Sigmoid colon (tissue), 7 donors: ENCODE results near the gene SIN3B. TPM values are rescaled to one million over a fixed set of nuclear protein-coding genes. Genes with fewer than 3 reads are reported as not detected.

Experiments used
- DNase-seq: peaks from one replicate; pipeline ENCODE4 v3.0.0-alpha.2; 2019
- H3K27ac ChIP-seq, 4 donors: fragments of 200-600 bp; sonication (generic); one replicate each; pipeline ENCODE4 v1.5.1; 2016 to 2019; ENCODE audit warnings: mild to moderate bottlenecking in 1 of 4
- H3K27me3 ChIP-seq, 3 donors: fragments of 200-600 bp; sonication (generic); one replicate each; pipeline ENCODE4 v1.5.1; 2019; ENCODE audit warnings: mild to moderate bottlenecking in 1 of 3
- H3K36me3 ChIP-seq, 4 donors: fragments of 200-600 bp; sonication (generic); one replicate each; pipeline ENCODE4 v1.5.1; 2016 to 2019
- H3K4me1 ChIP-seq, 4 donors: fragments of 200-600 bp; sonication (generic); one replicate each; pipeline ENCODE4 v1.5.1; 2017 to 2019
- H3K4me3 ChIP-seq, 4 donors: fragments of 200-600 bp; sonication (generic); one replicate each; pipeline ENCODE4 v1.5.1; 2017 to 2019; ENCODE audit warnings: mild to moderate bottlenecking in 2 of 4, moderate library complexity in 1 of 4
- H3K9me3 ChIP-seq, 4 donors: fragments of 200-600 bp in 3 of 4; sonication (generic) in 3 of 4; one replicate each; pipeline versions ENCODE4 v1.5.1 to v1.6.1; 2013 to 2019
- EP300 ChIP-seq, 4 donors: sonication (generic); formaldehyde crosslinking; IDR thresholded peaks; one replicate each; pipeline ENCODE4 v1.6.1; 2017; ENCODE audit warnings: antibody characterized with exemption in 4 of 4
- POLR2A ChIP-seq, 2 donors: fragments of 450-650 bp; IDR thresholded peaks; one replicate each; pipeline ENCODE4 v1.6.1; 2016; ENCODE audit warnings: antibody characterized with exemption in 2 of 2, mild to moderate bottlenecking in 2 of 2, moderate library complexity in 2 of 2
- POLR2AphosphoS5 ChIP-seq, 4 donors: sonication (generic); formaldehyde crosslinking; IDR thresholded peaks; one replicate each; pipeline ENCODE4 v1.6.1; 2017; ENCODE audit warnings: antibody characterized with exemption in 4 of 4
- WGBS, 2 donors: extraction: QIAGEN DNeasy Blood & Tissue Kit; methylation state at CpG; one replicate each; pipeline ENCODE4 v1.1.7; 2013; 5-methylcytosine and 5-hydroxymethylcytosine counted together
- intact Hi-C: fragments of 100-400 bp; cut with DNase I; formaldehyde crosslinking; loops from one replicate; pipeline ENCODE4 v1.15.1; 2023
- polyA plus RNA-seq, 3 donors: library from polyadenylated mRNA; stranded (reverse); fragments of 200-250 nt; gene quantifications; one replicate each; pipeline ENCODE4 v1.2.3, GENCODE V29; 2013
- total RNA-seq, 4 donors: library from RNA; depleted of rRNA; stranded (reverse); fragments of >200 nt; gene quantifications; one replicate each; pipeline ENCODE4 v1.1.0, GENCODE V29; 2016
- TF ChIP-seq, protein P1 (sequence below), 4 experiments: fragments of 450-650 bp in 3 of 4; fragments of 200-600 bp in 1 of 4; IDR thresholded peaks; one replicate each; pipeline ENCODE4 v1.5.1; 2016 to 2019; ENCODE audit warnings: antibody characterized with exemption in 4 of 4, mild to moderate bottlenecking in 3 of 4, moderate library complexity in 2 of 4
- donor health status: healthy with polysubstance abuse.
- donor health status: Bipolar disorder and iron deficiency.
- donor health status: healthy.

The SIN3B gene
- total and polyA plus RNA-seq, 7 donors: 5.1 to 67.3 (median 24.7) TPM

DNA sequence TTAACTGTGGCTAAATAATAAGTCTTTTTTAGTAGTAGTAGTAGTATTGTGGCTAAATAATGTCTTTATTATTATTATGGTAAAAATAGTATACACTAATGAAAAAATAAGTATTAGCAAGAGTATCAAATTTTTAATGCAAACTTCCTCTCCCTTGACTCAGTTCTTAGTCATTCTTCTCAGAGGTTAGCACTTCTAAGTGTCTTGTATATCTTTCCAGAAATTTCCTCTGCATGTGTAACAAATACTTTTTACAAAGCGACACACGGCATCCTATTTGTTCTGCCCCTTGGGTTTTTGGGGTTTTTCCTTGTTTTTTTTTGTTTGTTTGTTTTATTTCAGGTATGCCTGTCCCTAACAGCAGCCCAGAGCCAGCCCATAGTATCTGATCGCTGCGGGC, 20.9 kb downstream of the SIN3B start:
- H3K4me1 ChIP-seq: no peaks in the 10 kb centered on the region
- no peak for TF ChIP-seq POLR2AphosphoS5 (IDR thresholded peaks at IDR 0.05)
- TF ChIP-seq, protein P1, sequence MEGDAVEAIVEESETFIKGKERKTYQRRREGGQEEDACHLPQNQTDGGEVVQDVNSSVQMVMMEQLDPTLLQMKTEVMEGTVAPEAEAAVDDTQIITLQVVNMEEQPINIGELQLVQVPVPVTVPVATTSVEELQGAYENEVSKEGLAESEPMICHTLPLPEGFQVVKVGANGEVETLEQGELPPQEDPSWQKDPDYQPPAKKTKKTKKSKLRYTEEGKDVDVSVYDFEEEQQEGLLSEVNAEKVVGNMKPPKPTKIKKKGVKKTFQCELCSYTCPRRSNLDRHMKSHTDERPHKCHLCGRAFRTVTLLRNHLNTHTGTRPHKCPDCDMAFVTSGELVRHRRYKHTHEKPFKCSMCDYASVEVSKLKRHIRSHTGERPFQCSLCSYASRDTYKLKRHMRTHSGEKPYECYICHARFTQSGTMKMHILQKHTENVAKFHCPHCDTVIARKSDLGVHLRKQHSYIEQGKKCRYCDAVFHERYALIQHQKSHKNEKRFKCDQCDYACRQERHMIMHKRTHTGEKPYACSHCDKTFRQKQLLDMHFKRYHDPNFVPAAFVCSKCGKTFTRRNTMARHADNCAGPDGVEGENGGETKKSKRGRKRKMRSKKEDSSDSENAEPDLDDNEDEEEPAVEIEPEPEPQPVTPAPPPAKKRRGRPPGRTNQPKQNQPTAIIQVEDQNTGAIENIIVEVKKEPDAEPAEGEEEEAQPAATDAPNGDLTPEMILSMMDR (IDR thresholded peaks at IDR 0.05): no peak
- no peak for TF ChIP-seq POLR2A (IDR thresholded peaks at IDR 0.05)
- no peak for TF ChIP-seq EP300 (IDR thresholded peaks at IDR 0.05)
- H3K27ac ChIP-seq: no peak overlapping the region
- no peaks in the 10 kb centered on the region for H3K9me3 ChIP-seq
- DNase-seq: no peak
- peaks cover 31 to 100% (median 82%) of the 10 kb centered on the region in 4 donors for H3K36me3 ChIP-seq
- no peak overlapping the region for H3K4me3 ChIP-seq
- WGBS, 2 donors: 96% methylated on average over 4 of the region's 4 CpGs
- intact Hi-C loops: no loop called here
- no peaks in the 10 kb centered on the region for H3K27me3 ChIP-seq

DNA sequence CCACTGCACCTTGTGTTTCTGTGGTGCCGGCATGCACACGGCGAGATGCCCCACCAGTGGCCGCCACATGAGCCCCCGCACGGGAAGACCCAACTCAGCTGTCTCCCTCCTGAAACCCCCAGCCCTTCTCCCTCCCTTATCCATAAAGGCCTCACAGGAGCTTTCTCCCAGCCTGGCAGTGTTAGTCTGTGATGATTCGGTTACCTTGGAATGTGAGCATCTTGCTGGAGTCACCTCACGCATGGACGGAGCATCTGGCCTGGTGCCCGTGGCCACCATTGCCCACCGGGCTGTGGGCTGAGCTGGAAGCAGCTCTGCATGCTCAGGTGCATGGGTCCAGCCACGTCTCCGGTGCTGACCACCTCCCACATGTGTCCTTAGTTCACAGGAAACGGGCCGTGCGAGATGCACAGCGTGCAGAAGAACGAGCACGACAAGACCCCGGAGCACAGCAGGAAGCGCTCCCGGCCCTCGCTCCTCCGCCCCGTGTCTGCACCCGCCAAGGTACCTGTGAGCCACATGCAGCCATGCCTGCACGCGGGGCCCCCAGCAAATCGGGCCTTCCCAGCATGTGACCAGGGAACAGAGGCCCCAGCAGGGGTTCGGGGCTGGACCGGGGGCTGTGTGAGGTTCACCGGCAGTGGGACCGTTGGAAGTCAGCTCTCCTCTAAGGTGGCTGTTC, 22.0 kb downstream of the SIN3B start:
- H3K36me3 ChIP-seq: peaks cover 34 to 100% (median 77%) of the 10 kb centered on the region in 4 donors
- H3K27ac ChIP-seq: no peak overlapping the region
- no peak overlapping the region for H3K4me3 ChIP-seq
- no peaks in the 10 kb centered on the region for H3K4me1 ChIP-seq
- H3K27me3 ChIP-seq: no peaks in the 10 kb centered on the region
- TF ChIP-seq POLR2AphosphoS5 (IDR thresholded peaks at IDR 0.05) (no peak), POLR2A (IDR thresholded peaks at IDR 0.05) (no peak), EP300 (IDR thresholded peaks at IDR 0.05) (no peak)
- TF ChIP-seq, protein P1 (IDR thresholded peaks at IDR 0.05): no peak
- H3K9me3 ChIP-seq: no peaks in the 10 kb centered on the region
- DNase-seq: no peak
- intact Hi-C loops: no loop called here
- WGBS, 2 donors: 95% methylated on average over 33 of the region's 33 CpGs

DNA sequence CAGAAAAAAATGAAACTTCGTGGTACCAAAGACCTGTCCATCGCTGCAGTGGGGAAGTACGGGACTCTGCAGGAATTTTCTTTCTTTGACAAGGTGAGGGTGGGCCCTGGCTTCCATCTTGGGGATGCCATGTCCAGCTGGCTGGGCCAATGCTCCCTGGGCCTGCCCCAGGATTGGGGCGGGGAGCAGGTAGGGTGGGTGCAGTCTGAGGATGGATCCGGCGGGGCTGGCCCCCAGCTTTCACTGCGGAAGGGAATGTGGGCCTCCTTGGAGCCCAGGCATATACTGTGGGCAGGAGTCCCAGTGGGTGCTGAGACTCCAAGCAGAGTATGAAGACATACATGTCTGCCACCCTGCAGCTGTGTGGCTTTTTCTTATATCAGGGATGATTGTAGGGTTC, 23.9 kb downstream of the SIN3B start:
- Histone ChIP-seq H3K36me3 (peaks cover 29 to 94% (median 63%) of the 10 kb centered on the region in 4 donors), H3K9me3 (no peaks in the 10 kb centered on the region), H3K27ac (no peak overlapping the region), H3K4me3 (no peak overlapping the region), H3K27me3 (no peaks in the 10 kb centered on the region), H3K4me1 (no peaks in the 10 kb centered on the region)
- intact Hi-C loops: no loop called here
- DNase-seq: no peak
- 97% methylated on average over 7 of the region's 7 CpGs for WGBS, 2 donors
- TF ChIP-seq, protein P1 (IDR thresholded peaks at IDR 0.05): no peak
- TF ChIP-seq EP300 (IDR thresholded peaks at IDR 0.05): no peak
- no peak for TF ChIP-seq POLR2A (IDR thresholded peaks at IDR 0.05)
- TF ChIP-seq POLR2AphosphoS5 (IDR thresholded peaks at IDR 0.05): no peak

DNA sequence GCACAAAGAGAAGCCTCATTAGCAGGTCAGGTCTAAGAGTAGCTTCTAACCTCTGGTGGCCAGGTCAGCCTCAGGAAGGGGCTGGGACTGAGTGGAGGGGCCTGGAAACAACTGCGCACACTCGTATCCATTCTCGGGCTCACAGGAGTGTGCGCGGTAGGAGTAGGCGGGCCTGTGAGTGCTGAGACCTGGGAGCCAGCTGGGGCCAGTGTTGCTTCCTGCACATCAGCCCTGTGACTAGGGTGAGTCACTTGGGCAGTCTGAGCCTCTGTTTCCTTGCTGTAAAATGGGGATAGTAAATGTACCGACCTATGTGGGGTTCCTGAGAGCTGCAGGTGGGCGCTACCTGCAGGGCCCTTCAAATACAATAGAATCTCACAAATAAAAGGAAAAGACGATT, 26.9 kb downstream of the SIN3B start:
- Histone ChIP-seq H3K36me3 (peaks cover 23 to 86% (median 40%) of the 10 kb centered on the region in 4 donors), H3K27ac (no peak overlapping the region), H3K9me3 (no peaks in the 10 kb centered on the region), H3K27me3 (no peaks in the 10 kb centered on the region), H3K4me1 (no peaks in the 10 kb centered on the region), H3K4me3 (no peak overlapping the region)
- intact Hi-C loops: no loop called here
- TF ChIP-seq POLR2AphosphoS5 (IDR thresholded peaks at IDR 0.05) (no peak), EP300 (IDR thresholded peaks at IDR 0.05) (no peak), POLR2A (IDR thresholded peaks at IDR 0.05) (no peak)
- TF ChIP-seq, protein P1 (IDR thresholded peaks at IDR 0.05): no peak
- DNase-seq: no peak
- 92 to 93% methylated on average over 9 of the region's 9 CpGs for WGBS, 2 donors

DNA sequence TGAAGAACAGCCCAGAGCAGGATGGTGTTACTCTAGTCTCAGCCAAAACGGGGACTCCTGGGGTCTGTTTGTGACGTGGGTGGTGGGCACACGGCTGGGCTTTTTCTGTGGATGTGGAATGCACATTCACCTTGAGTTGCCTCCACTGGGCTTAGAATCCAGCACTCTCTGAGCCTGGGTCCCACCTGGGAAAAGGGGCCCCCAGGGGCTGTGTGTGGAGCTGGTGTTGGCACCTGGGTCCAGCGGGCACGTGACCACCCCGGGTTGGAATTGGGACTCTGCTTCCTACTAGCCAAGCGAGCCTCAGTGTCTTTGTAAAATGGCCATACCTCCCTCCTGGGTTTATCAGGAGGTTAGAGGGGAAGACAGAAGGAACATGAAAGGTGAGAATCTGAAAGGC, 30.4 kb downstream of the SIN3B start:
- WGBS, 2 donors: 95 to 97% methylated on average over 7 of the region's 7 CpGs
- no peaks in the 10 kb centered on the region for H3K27me3 ChIP-seq
- H3K4me1 ChIP-seq: no peaks in the 10 kb centered on the region
- peaks cover 11 to 81% (median 30%) of the 10 kb centered on the region in 4 donors for H3K36me3 ChIP-seq
- H3K9me3 ChIP-seq: no peaks in the 10 kb centered on the region
- no peak for TF ChIP-seq POLR2AphosphoS5 (IDR thresholded peaks at IDR 0.05)
- TF ChIP-seq, protein P1 (IDR thresholded peaks at IDR 0.05): no peak
- TF ChIP-seq EP300 (IDR thresholded peaks at IDR 0.05): no peak
- no peak for TF ChIP-seq POLR2A (IDR thresholded peaks at IDR 0.05)
- intact Hi-C loops: no loop called here
- H3K4me3 ChIP-seq: no peak overlapping the region
- no peak for DNase-seq
- no peak overlapping the region for H3K27ac ChIP-seq
